ENCODE data around the gene PRKAG2. TPM values are rescaled to one million over a fixed set of nuclear protein-coding genes. Genes with fewer than 3 reads are reported as not detected.
A peak's percentile ranks its signal among the peaks of the same experiment; 100 is the strongest.
"Not testable (repeated sequence)": the region's sequence is repeated elsewhere in the genome, so short reads cannot be mapped to it uniquely, and the experiment has no call there.

Gene PRKAG2
- total and polyA plus RNA-seq, 2 of the 13 experiments (the other 11 are each of a cell fraction or from before 2014, with no cell fraction given): 0.90 to 1.3 TPM

- TF ChIP-seq ZNF510 (CRISPR knock-in tag; IDR thresholded peaks at IDR 0.05; ENCODE audit: low read depth) (no peak), HIVEP1 (CRISPR knock-in tag; IDR thresholded peaks at IDR 0.05) (0 out of 2 replicates have a peak, but pooled peaks have one; percentile 38), ATF7-NPFF (CRISPR knock-in tag; IDR thresholded peaks at IDR 0.05; ENCODE audit: low read depth) (no peak), MXD3 (CRISPR knock-in tag; IDR thresholded peaks at IDR 0.05) (peak; percentile 40; the same call in 1 of the 2 replicates), ZNF652 (CRISPR knock-in tag; IDR thresholded peaks at IDR 0.05; ENCODE audit: borderline replicate concordance, low read depth) (peak; percentile 86)
These were observed 695 bp downstream of the PRKAG2 start (continued) for GRCh38 chr7:151875942-151876898.

- H3K4me2 ChIP-seq (ENCODE audit: low read depth, low read length); H3K9ac ChIP-seq (ENCODE audit: insufficient read depth, low read depth, low read length); H2AFZ ChIP-seq (ENCODE audit: low read length); FAIRE-seq; ATAC-seq; H4K20me1 ChIP-seq (ENCODE audit: insufficient read depth, low read length); CTCF ChIA-PET (ENCODE audit: low intra/inter-chr PET ratio, low total read pairs); H3K4me3 ChIP-seq (replicated peaks in 1 of 3; ENCODE audit: insufficient read depth in 1 of 3, low read depth in 2 of 3, low read length in 3 of 3); H3K27ac ChIP-seq (ENCODE audit: extremely low read length, insufficient read depth, low read length); in situ Hi-C loops (cut with HindIII; ENCODE audit: extremely low pct_ligation_motif_present, low pct_unique_long_range_greater_than_20kb); H3K79me2 ChIP-seq (ENCODE audit: insufficient read depth, low read length); DNase-seq (ENCODE audit: low spot score); BruUV-seq (replicated peaks); POLR2A ChIA-PET; H3K9me3 ChIP-seq (ENCODE audit: low read length); H3K36me3 ChIP-seq (replicated peaks in 1 of 2; ENCODE audit: control insufficient read depth in 1 of 2, insufficient read depth in 2 of 2, low read length in 2 of 2): not testable (repeated sequence)
- Histone ChIP-seq H3K4me1 (ENCODE audit: insufficient read depth, low read length) (peaks cover 30% of the 10 kb centered on the region), H3K27me3 (ENCODE audit: control insufficient read depth in 1 of 2, insufficient read depth in 2 of 2, low read length in 2 of 2) (peaks cover 0 to 35% of the 10 kb centered on the region in 2 experiments)
- intact Hi-C loops (cut with micrococcal nuclease; ENCODE audit: unreplicated experiment): loop anchor here (5.0 kb wide), 1 partner anchor 58 kb away; no protein-coding TSS in a partner anchor
- WGBS (ENCODE audit: low lambda C conversion rate): 78% methylated on average over 4 of the region's 4 CpGs
These were observed 2.4 kb downstream of the PRKAG2 start for GRCh38 chr7:151874479-151874878.
